ENCODE results near the gene TAS2R38. TPM values are rescaled to one million over a fixed set of nuclear protein-coding genes. Genes with fewer than 3 reads are reported as not detected.
"Not testable (repeated sequence)": the region's sequence is repeated elsewhere in the genome, so short reads cannot be mapped to it uniquely, and the experiment has no call there.

TAS2R38 gene
- total RNA-seq, 1 donor from 2014 or later, result not detected

DNA sequence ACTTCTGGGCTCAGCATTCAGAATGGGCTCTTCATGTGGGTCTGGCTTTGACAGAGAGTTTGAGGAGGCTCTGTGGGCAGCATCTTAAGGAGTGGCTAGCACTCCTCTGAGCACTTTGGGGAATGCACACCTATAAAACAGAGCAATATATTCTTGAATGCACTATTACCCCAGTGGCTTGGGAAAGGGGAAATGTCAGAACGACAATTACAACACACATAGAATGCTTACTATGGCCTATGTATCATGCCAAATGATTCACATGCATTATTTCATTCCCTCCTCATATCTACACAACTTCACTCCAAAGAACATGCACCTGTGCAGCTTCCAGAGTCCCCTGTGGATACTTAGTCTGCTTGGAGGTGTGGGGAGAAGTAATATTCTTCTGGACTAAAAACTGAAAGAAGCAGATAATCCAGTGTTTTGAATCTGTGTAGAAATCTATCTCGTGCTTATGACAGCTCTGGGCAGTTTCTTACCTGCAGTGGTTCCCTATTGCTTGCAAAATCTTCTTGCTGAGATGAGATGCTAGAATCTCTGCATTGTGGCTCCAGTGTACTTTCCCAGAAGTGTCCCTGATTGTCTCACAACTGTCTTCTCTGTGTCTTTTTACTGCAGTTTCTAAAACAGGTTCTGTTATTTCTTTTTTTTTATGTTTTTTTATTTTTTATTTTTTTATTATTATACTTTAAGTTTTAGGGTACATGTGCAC lies 16.6 kb upstream of the TAS2R38 start:
- Histone ChIP-seq H3K36me3 (no peaks in the 10 kb centered on the region), H3K4me1 (no peaks in the 10 kb centered on the region), H3K4me3 (no peak overlapping the region), H3K9me3 (no peaks in the 10 kb centered on the region), H3K27me3 (ENCODE audit: low read depth) (no peaks in the 10 kb centered on the region), H3K27ac (no peak overlapping the region)
- TF ChIP-seq, protein P1, sequence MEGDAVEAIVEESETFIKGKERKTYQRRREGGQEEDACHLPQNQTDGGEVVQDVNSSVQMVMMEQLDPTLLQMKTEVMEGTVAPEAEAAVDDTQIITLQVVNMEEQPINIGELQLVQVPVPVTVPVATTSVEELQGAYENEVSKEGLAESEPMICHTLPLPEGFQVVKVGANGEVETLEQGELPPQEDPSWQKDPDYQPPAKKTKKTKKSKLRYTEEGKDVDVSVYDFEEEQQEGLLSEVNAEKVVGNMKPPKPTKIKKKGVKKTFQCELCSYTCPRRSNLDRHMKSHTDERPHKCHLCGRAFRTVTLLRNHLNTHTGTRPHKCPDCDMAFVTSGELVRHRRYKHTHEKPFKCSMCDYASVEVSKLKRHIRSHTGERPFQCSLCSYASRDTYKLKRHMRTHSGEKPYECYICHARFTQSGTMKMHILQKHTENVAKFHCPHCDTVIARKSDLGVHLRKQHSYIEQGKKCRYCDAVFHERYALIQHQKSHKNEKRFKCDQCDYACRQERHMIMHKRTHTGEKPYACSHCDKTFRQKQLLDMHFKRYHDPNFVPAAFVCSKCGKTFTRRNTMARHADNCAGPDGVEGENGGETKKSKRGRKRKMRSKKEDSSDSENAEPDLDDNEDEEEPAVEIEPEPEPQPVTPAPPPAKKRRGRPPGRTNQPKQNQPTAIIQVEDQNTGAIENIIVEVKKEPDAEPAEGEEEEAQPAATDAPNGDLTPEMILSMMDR (IDR thresholded peaks at IDR 0.05), result no peak
- DNase-seq (no peak), ATAC-seq (no peak)
- intact Hi-C loops (cut with DNase I), result no loop called here

DNA sequence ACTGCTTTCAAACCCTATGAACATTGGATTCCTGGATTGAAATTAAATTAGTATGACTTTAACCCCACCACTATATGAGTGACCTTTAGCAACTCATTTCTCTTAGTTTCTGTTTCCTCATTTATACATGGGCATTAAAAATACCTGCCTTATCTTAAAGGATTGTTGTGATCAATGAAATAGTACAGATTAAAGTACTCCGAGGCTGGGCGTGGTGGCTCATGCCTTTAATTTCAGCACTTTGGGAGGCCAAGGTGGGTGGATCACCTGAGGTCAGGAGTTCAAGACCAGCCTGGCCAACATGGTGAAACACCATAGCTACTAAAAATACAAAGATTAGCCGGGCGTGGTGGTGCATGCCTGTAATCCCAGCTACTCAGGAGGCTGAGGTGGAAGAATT lies 14.2 kb upstream of the TAS2R38 start:
- H3K36me3 ChIP-seq; H3K27ac ChIP-seq; H3K4me1 ChIP-seq; H3K4me3 ChIP-seq; DNase-seq; ATAC-seq; H3K27me3 ChIP-seq (ENCODE audit: low read depth); H3K9me3 ChIP-seq; intact Hi-C loops (cut with DNase I): not testable (repeated sequence)

- H3K27me3 ChIP-seq (ENCODE audit: low read depth), result no peaks in the 10 kb centered on the region
- H3K4me1 ChIP-seq, result no peaks in the 10 kb centered on the region
- H3K27ac ChIP-seq, result no peak overlapping the region
- intact Hi-C loops (cut with DNase I), result no loop called here
- TF ChIP-seq, protein P1 (IDR thresholded peaks at IDR 0.05), result no peak
- no peaks in the 10 kb centered on the region for H3K9me3 ChIP-seq
- no peaks in the 10 kb centered on the region for H3K36me3 ChIP-seq
- no peak overlapping the region for H3K4me3 ChIP-seq
- ATAC-seq (no peak), DNase-seq (no peak)
These were observed 13.3 kb upstream of the TAS2R38 start for GRCh38 chr7:141986923-141987322.

DNA sequence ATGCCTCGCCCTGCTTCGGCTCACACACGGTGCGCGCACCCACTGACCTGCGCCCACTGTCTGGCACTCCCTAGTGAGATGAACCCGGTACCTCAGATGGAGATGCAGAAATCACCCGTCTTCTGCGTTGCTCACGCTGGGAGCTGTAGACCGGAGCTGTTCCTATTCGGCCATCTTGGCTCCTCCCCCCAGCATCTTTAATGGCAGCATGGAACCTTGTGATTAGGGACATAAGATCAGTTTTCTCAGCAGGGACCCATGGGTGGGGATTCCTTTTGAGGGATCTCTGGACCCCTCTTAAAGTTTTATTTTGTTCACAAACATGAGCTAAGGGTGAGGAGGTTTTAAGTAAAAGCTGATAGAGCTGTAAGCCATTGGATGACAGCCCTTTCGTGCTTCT lies 12.4 kb upstream of the TAS2R38 start:
- not testable (repeated sequence) for DNase-seq, H3K4me1 ChIP-seq

GRCh38 chr7:141979568-141979967 lies 6.0 kb upstream of the TAS2R38 start:
- H3K27me3 ChIP-seq (ENCODE audit: low read depth), result no peaks in the 10 kb centered on the region
- intact Hi-C loops (cut with DNase I), result no loop called here
- H3K27ac ChIP-seq, result no peak overlapping the region
- no peak overlapping the region for H3K4me3 ChIP-seq
- H3K4me1 ChIP-seq, result peaks cover 7% of the 10 kb centered on the region
- no peak for DNase-seq
- ATAC-seq, result no peak
- H3K9me3 ChIP-seq, result no peaks in the 10 kb centered on the region
- TF ChIP-seq, protein P1 (IDR thresholded peaks at IDR 0.05), result no peak
- no peaks in the 10 kb centered on the region for H3K36me3 ChIP-seq

More for the DNA sequence above, 12.4 kb upstream of the TAS2R38 start:
- H3K9me3 ChIP-seq; H3K27ac ChIP-seq; H3K27me3 ChIP-seq (ENCODE audit: low read depth); intact Hi-C loops (cut with DNase I); H3K36me3 ChIP-seq; ATAC-seq; H3K4me3 ChIP-seq: not testable (repeated sequence)

- TF ChIP-seq, protein P1 (IDR thresholded peaks at IDR 0.05), result no peak
- H3K27ac ChIP-seq, result no peak overlapping the region
- H3K4me3 ChIP-seq, result no peak overlapping the region
- ATAC-seq (no peak), DNase-seq (no peak)
- no peaks in the 10 kb centered on the region for H3K9me3 ChIP-seq
- intact Hi-C loops (cut with DNase I), result no loop called here
- H3K27me3 ChIP-seq (ENCODE audit: low read depth), result no peaks in the 10 kb centered on the region
- peaks cover 7% of the 10 kb centered on the region for H3K4me1 ChIP-seq
- no peaks in the 10 kb centered on the region for H3K36me3 ChIP-seq
These were observed 4.8 kb upstream of the TAS2R38 start for GRCh38 chr7:141978351-141978750.
